Measurements from ENCODE around the gene TP53AIP1.

DNA sequence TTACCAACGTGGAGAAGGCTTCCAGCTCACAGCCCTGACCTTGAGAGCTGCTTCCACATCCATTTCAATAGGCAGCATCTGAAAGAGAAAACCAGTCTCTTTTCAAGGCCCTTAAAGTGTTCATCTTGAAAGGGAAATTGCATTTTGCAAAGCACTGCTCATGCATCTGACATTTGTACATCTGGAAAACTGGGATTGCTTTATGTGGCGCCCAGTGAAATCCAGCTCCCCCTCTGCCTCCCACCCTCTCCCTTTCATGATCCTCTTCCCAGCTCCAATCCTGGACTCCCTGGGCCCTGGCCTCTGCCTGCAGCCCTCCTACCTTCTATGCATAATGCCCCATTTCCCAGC lies 17.4 kb downstream of the TP53AIP1 start:
- TF ChIP-seq, protein P1, sequence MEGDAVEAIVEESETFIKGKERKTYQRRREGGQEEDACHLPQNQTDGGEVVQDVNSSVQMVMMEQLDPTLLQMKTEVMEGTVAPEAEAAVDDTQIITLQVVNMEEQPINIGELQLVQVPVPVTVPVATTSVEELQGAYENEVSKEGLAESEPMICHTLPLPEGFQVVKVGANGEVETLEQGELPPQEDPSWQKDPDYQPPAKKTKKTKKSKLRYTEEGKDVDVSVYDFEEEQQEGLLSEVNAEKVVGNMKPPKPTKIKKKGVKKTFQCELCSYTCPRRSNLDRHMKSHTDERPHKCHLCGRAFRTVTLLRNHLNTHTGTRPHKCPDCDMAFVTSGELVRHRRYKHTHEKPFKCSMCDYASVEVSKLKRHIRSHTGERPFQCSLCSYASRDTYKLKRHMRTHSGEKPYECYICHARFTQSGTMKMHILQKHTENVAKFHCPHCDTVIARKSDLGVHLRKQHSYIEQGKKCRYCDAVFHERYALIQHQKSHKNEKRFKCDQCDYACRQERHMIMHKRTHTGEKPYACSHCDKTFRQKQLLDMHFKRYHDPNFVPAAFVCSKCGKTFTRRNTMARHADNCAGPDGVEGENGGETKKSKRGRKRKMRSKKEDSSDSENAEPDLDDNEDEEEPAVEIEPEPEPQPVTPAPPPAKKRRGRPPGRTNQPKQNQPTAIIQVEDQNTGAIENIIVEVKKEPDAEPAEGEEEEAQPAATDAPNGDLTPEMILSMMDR (IDR thresholded peaks at IDR 0.05) = no peak
- no peak for TF ChIP-seq POLR2A (IDR thresholded peaks at IDR 0.05)

Measured in ovary (tissue), 3 donors.